Measurements from ENCODE around the gene C13orf42. TPM values are rescaled to one million over a fixed set of nuclear protein-coding genes. Genes with fewer than 3 reads are reported as not detected.

C13orf42 gene
- not detected in 2 replicates for polyA plus RNA-seq (2014; cell fraction: cytosol; rRNA removed)
- polyA plus RNA-seq (2014; cell fraction: nucleus; rRNA removed), result 0.12 TPM in 1 of 2 replicates, not detected in the other

GRCh38 chr13:51111174-51111573 is at the start of gene C13orf42:
Gene C13orf42 (minus strand): TSS chr13:51111274. CDS start chr13:51111209, 65 bp downstream.
- DNase-seq (ENCODE audit: low spot score), result no peak

DNA sequence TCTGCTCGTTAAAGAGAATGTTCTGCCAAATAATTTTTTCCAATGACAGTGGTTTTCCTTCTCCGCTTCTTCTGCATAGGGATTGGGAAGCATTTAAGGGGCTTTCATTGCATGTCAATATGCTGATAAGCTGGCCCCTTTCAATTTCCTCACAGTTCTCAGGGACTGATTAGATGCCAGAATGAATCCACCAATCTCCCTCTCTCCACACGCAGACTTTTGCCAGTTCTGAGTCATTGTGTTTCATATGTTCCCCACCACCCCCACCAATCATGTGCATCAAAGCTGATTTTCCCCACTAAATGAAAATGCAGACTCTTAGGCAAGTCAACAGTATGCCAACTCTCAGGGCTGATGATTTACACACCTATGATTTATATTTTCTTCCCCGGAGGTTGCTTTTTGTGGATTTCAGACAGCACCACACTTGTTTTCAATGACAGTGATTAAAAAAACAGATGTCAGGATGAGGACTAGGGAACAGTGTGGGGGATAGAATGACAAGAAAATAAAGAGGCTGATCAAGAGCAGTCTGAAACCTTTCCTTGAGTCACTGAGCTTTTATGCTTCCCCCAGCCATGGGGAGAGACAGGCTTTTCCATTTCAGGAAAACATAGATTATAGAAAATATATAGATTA is 47.9 kb upstream of the C13orf42 start:
- DNase-seq (ENCODE audit: low spot score), result no peak

DNA sequence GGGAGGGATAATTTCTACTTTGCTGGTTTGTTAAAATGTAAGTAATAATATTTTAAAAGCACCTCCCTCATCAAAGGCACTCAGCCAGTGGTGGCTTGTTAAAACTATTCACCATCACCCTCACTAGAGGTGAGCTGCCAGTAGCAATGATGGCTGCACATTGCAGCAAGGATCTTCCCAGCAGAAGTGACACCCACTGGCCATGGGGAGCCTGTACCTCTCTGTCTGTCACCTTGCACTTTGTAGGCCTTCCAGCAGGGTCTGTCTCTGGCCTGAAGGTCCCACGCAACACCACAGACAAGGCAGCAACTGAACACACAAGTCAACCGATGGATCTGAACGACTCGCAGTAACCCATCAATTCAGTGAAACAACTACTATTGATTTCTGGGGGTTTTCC is 47.3 kb upstream of the C13orf42 start:
- no peak for DNase-seq (ENCODE audit: low spot score)

- DNase-seq (ENCODE audit: low spot score), result no peak
Observed at GRCh38 chr13:51156648-51157047, 45.6 kb upstream of the C13orf42 start.

- DNase-seq (ENCODE audit: low spot score), result no peak
Observed at GRCh38 chr13:51155776-51156515, 44.9 kb upstream of the C13orf42 start.

- no peak for DNase-seq (ENCODE audit: low spot score)
Observed at GRCh38 chr13:51155161-51155560, 44.1 kb upstream of the C13orf42 start.

DNA sequence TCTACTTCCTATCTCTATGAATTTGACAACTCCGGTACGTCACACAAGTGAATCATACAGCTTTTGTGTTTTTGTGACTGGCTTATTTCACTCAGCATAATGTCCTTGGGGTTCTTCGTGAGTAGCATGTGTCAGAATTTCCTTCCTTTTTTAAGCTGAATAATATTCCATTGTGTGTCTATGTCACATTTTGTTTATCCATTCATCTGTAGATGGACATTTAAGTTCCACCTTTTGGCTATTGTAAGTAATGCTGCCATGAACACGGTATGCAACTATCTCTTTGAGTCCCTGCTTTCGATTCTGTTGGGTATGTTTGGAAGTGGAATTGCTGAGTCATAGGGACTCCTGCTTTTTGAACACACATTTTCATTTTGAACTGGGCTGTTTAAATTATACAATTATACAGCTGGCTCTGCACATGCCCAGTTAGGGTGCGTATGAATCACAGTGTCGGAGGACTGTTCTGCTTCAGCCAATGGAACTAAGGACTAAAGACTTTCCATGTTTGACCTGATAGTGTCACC is 43.0 kb upstream of the C13orf42 start:
- no peak for DNase-seq (ENCODE audit: low spot score)

DNA sequence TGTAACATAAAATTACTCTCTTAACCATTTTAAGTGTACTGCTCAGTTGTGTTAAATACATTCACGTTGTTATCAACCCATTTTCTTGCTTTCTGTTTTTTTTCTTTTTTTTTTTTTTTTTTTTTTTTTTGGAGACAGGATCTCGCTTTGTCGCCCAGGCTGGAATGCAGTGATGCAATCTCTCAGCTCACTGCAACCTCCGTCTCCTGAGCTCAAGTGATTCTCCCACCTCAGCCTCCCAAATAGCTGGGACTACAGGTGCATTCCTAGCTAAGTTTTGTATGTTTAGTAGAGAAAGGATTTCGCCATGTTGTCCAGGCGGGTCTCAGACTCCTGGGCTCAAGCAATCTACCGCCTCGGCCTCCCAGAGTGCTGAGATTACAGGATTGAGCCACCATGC is 42.5 kb upstream of the C13orf42 start:
- no peak for DNase-seq (ENCODE audit: low spot score)

GRCh38 chr13:51152701-51153100 is 41.6 kb upstream of the C13orf42 start:
- DNase-seq (ENCODE audit: low spot score), result no peak

DNA sequence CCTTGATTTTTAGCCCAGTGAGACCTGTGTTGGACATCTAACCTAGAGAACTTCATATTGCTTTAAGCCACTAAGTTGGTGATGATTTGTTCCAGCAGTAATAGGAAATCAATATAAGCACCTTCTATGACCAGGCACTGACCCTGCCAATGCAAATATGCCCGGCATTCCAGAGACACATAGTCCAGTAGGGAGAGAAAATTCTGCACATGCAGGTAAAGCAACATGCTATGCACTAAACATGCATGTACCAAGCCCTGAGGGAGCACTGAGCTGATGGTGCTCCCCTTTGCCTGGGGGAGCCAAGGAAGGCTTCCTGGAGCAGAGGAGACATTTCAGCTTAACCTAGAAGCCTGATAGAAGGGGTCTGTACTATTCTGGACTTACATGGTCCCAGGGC is 40.4 kb upstream of the C13orf42 start:
- DNase-seq (ENCODE audit: low spot score), result no peak

- peak; percentile 76 for DNase-seq (ENCODE audit: low spot score)
Observed at GRCh38 chr13:51148952-51149573, 38.0 kb upstream of the C13orf42 start.

DNA sequence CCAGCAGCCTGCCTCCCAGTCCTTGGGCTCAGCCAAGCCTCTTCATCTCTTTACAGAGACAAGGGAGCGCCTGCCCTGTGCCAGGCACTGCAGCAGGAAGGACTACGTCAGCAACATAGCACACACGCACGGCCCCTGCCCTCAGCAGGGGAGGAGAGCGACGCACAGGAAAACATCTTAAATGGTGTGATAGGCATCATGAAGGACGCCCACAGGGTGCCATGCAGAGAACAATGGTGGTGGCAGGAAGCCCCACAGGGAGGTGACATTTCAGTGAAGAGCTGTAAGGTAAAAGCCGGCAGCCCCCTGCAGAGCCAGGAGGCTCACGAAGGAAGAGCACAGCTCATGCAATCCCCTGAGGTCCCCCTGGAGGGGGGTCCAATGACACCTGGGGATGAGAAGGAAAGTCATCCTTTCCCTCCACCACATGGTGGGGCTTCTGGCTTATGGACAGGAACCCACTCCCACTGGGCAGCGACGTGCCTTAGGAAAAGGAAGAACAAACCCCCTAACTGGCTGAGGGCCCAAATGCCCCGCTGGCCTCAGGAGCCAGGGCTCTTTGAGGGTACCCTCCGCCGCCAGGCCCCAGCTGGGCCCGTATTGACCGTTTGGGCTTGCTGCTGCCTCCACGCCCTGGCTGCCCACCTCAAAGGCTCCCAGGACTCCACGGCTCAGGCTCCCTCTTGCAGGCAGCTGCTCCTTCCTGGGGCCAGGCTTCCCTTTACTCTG is 37.3 kb upstream of the C13orf42 start:
- peak; percentile 66 for DNase-seq (ENCODE audit: low spot score)

- no peak for DNase-seq (ENCODE audit: low spot score)
Observed at GRCh38 chr13:51147732-51148131, 36.7 kb upstream of the C13orf42 start.

GRCh38 chr13:51146667-51147066 is 35.6 kb upstream of the C13orf42 start:
- DNase-seq (ENCODE audit: low spot score), result no peak

DNA sequence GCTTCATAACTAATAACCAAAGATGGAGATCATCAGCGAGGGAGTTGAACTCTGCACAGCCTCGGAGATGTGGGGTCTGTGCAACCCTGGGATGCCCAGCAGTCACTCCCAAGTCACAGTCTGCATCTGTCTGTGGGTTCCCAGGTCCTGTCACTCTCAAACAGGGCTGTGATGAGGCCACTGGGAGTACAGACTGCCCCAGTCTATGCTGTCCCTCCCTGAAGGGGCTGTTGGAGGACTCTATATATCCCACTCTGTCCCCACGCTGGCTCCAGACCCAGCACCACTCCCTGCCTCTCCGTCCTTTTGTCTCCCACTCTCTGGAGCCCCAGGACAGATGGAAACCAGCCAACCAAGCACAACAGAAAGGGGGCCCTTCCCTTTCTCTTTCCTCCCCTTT is 26.2 kb upstream of the C13orf42 start:
- DNase-seq (ENCODE audit: low spot score), result no peak

GRCh38 chr13:51136276-51136980 is 25.4 kb upstream of the C13orf42 start:
- no peak for DNase-seq (ENCODE audit: low spot score)

GRCh38 chr13:51134763-51135365 is 23.8 kb upstream of the C13orf42 start:
- DNase-seq (ENCODE audit: low spot score), result no peak

- no peak for DNase-seq (ENCODE audit: low spot score)
Observed at GRCh38 chr13:51130348-51130747, 19.3 kb upstream of the C13orf42 start.

DNA sequence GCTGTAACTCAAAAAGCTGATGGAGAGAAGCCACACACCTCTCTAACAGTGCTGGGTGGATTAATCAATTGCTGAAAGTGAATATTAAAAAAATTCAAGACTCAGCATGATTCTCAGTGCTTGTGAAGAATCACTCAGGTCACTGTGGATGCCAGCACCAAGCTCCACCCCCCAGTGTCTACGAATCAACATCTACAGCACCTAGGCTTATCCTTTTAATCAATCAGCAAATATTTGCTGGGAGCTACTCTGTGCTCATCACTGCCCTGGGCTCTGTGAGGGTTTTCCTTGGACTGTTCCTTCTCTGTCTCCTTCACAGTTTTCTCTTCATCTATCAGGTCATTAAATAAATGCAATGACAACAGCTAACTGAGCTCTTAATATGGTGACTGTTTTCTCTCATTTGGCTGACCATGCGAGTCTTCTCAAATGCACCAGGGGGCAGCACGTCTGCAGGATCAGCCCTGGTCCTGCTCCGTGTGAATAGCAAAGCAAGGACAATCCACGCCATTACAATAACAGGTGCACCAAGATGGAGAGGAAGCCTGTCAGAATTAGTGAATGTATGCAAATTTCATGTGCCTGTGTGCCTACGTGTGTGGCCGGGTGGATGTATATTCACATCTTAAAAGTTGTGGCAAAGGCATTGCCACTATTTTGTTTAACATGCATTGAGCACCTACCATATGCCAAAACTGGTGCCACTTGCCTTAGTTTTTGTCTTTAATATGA is 14.6 kb upstream of the C13orf42 start:
- peak; percentile 79 for DNase-seq (ENCODE audit: low spot score)

Data from SK-N-DZ (cell line).